ENCODE data around the gene SKIL. TPM values are rescaled to one million over a fixed set of nuclear protein-coding genes. Genes with fewer than 3 reads are reported as not detected.
A peak's percentile ranks its signal among the peaks of the same experiment; 100 is the strongest.

SKIL gene
- total RNA-seq, 1 experiment from 2014 or later = 94.2 TPM

- Histone ChIP-seq H3K27ac (ENCODE audit: low read length) (0 out of 2 replicates have a peak within 1 kb of the TSS, but pooled peaks have one; percentile 1), H3K36me3 (ENCODE audit: control insufficient read depth, insufficient read depth, low read length) (no peaks in the 10 kb centered on the region), H3K27me3 (ENCODE audit: control insufficient read depth, insufficient read depth, low read length) (no peaks in the 10 kb centered on the region), H3K4me3 (ENCODE audit: low read depth in 2 of 2, low read length in 2 of 2) (peak within 1 kb of the TSS; percentile 45 to 69), H3K4me1 (ENCODE audit: control insufficient read depth, insufficient read depth, low read length) (no peaks in the 10 kb centered on the region), H3K9me3 (ENCODE audit: control insufficient read depth, insufficient read depth, low read depth, low read length) (no peaks in the 10 kb centered on the region)
- in situ Hi-C loops (cut with HindIII; ENCODE audit: low pct_unique_long_range_greater_than_20kb, low sequenced_read_pairs) (no loop called here), intact Hi-C loops (cut with micrococcal nuclease; ENCODE audit: unreplicated experiment) (no loop called here)
- ChIA-PET POLR2A (no interaction called here), CTCF (no interaction called here)
- TF ChIP-seq REST (IDR thresholded peaks at IDR 0.05; ENCODE audit: insufficient read depth in 1 of 2, low read depth in 2 of 2, low read length in 1 of 2) = peak in 1 of 2 experiments; percentile 37; a peak in 1 of 4 replicates
- TF ChIP-seq POLR2AphosphoS5 (IDR thresholded peaks at IDR 0.05; ENCODE audit: low read depth, low read length) = no peak
- BruUV-seq (replicated peaks) = no TSS peak
- no peak for DNase-seq (ENCODE audit: low read depth, low spot score)
- ATAC-seq = peak; percentile 83
Observed at GRCh38 chr3:170418422-170419398, 61.2 kb downstream of the SKIL start, which contains the start of gene CLDN11. Gene CLDN11 (plus strand): TSS chr3:170418868. CDS start chr3:170419067, 199 bp downstream.

DNA sequence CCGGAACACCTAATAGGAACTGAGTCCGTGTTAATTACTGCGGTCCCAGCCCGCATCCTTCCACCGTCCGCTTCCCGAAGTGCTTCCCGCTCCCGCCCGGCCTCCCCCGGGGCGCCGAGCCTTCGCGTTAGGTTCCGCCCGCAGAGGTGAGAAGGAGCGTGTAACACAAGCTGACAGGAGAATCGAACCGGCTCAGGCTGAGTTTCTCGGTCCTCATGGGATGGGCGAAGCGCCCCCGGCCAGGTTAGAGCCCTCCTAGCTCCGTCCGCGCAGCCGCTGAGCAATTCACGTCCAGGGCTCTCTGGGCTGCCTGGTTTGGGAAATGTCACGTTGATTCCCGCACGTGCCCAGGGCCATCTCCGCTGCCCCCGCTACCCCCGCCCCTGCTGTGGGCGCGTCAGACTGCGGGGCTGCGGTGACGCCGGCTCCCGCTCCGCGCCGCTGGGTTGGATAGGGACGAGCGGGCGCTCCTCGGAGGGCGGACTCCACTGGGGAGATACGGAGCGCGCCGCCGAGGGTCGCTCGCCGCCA, 62.1 kb downstream of the SKIL start:
- Histone ChIP-seq H3K36me3 (ENCODE audit: control insufficient read depth, insufficient read depth, low read length) (no peaks in the 10 kb centered on the region), H3K4me1 (ENCODE audit: control insufficient read depth, insufficient read depth, low read length) (no peaks in the 10 kb centered on the region), H3K9me3 (ENCODE audit: control insufficient read depth, insufficient read depth, low read depth, low read length) (no peaks in the 10 kb centered on the region), H3K27ac (ENCODE audit: low read length) (no peak overlapping the region), H3K27me3 (ENCODE audit: control insufficient read depth, insufficient read depth, low read length) (no peaks in the 10 kb centered on the region), H3K4me3 (ENCODE audit: low read depth in 2 of 2, low read length in 2 of 2) (no peak overlapping the region; a peak in 1 of 4 replicates)
- no TSS peak for BruUV-seq (replicated peaks)
- ChIA-PET POLR2A (no interaction called here), CTCF (no interaction called here)
- no peak for TF ChIP-seq TCF7L2 (IDR thresholded peaks at IDR 0.05; ENCODE audit: low read depth, low read length)
- no peak for TF ChIP-seq SIN3A (IDR thresholded peaks at IDR 0.05; ENCODE audit: borderline replicate concordance, insufficient read depth, low read depth, low read length)
- no peak for TF ChIP-seq REST (IDR thresholded peaks at IDR 0.05; ENCODE audit: insufficient read depth in 1 of 2, low read depth in 2 of 2, low read length in 1 of 2)
- no peak for TF ChIP-seq POLR2AphosphoS5 (IDR thresholded peaks at IDR 0.05; ENCODE audit: low read depth, low read length)
- no peak for TF ChIP-seq CTCF (IDR thresholded peaks at IDR 0.05)
- DNase-seq (ENCODE audit: low read depth, low spot score) (no peak), ATAC-seq (no peak)
- intact Hi-C loops (cut with micrococcal nuclease; ENCODE audit: unreplicated experiment) = no loop called here
- in situ Hi-C loops (cut with HindIII; ENCODE audit: low pct_unique_long_range_greater_than_20kb, low sequenced_read_pairs) = no loop called here
